ENCODE data around the gene ZBTB20. TPM values are rescaled to one million over a fixed set of nuclear protein-coding genes. Genes with fewer than 3 reads are reported as not detected.

Gene ZBTB20
- polyA plus RNA-seq, 3 donors = 1.3 to 3.2 (median 2.0) TPM

GRCh38 chr3:114460459-114460858, 686.6 kb downstream of the ZBTB20 start:
- no peak for TF ChIP-seq CTCF (IDR thresholded peaks at IDR 0.05)
- Histone ChIP-seq H3K27ac (ENCODE audit: low read depth in 1 of 2, low read length in 2 of 2) (no peak overlapping the region), H3K9me3 (replicated peaks in 1 of 2; ENCODE audit: control insufficient read depth in 1 of 2, insufficient read depth in 1 of 2, low read length in 2 of 2) (no peaks in the 10 kb centered on the region), H3K4me1 (ENCODE audit: control insufficient read depth in 1 of 2, insufficient read depth in 2 of 2, low read length in 2 of 2) (no peaks in the 10 kb centered on the region), H3K4me3 (replicated peaks in 1 of 3; ENCODE audit: low read depth in 2 of 3, low read length in 3 of 3) (no peak overlapping the region), H2AFZ (ENCODE audit: insufficient read depth, low read depth, low read length, poor library complexity, severe bottlenecking) (no peak overlapping the region), H3K27me3 (ENCODE audit: control insufficient read depth in 2 of 2, insufficient read depth in 2 of 2, low read length in 2 of 2) (no peaks in the 10 kb centered on the region), H3K79me2 (ENCODE audit: insufficient read depth, low read length) (no peaks in the 10 kb centered on the region), H3K9ac (ENCODE audit: insufficient read depth, low read length, poor library complexity, severe bottlenecking) (no peak overlapping the region), H3K36me3 (replicated peaks in 1 of 2; ENCODE audit: control insufficient read depth in 1 of 2, insufficient read depth in 2 of 2, low read length in 2 of 2) (no peaks in the 10 kb centered on the region), H3K4me2 (replicated peaks; ENCODE audit: extremely low read depth, low read length, poor library complexity, severe bottlenecking) (no peak overlapping the region), H4K20me1 (ENCODE audit: insufficient read depth, low read length) (no peaks in the 10 kb centered on the region)
- peaks cover 0 to 1% (median 0%) of the 10 kb centered on the region in 7 donors for H3K9me3 Mint-ChIP-seq
- H3K27ac Mint-ChIP-seq = no peak overlapping the region
- no peak overlapping the region for H3K4me3 Mint-ChIP-seq
- no CpG with 5 or more reads among the region's 1 CpG for WGBS (ENCODE audit: insufficient coverage)
- no peaks in the 10 kb centered on the region for H3K4me1 Mint-ChIP-seq
- intact Hi-C loops (cut with micrococcal nuclease) = no loop called here
- no peaks in the 10 kb centered on the region for H3K36me3 Mint-ChIP-seq
- H3K27me3 Mint-ChIP-seq (ENCODE audit: low read depth in 3 of 3) = peaks cover 0 to under 1% (median 0%) of the 10 kb centered on the region in 3 donors
- no peak for DNase-seq

DNA sequence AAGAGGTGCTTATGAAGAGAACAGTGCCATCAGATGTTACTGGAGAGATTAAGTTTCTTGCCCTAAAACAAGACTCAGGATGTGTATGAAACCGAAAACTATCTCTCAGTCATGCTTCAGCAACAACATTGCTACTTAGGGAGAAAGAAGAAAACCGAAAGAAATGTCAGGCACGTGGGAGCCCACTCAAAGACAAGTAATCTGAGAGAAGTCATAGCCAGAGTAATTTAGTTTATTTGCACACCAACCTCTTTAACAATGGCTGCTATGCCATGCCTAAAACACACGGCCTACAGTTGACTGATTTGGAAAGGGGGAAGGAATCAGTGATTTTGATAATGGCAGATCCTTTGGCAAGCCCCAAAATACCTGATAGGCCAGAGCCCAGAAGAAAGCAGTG, 690.3 kb downstream of the ZBTB20 start:
- H3K4me3 Mint-ChIP-seq = no peak overlapping the region
- no CpG with 5 or more reads among the region's 4 CpGs for WGBS (ENCODE audit: insufficient coverage)
- peaks cover 10 to 12% of the 10 kb centered on the region in 2 donors for H3K4me1 ChIP-seq (ENCODE audit: control insufficient read depth in 1 of 2, insufficient read depth in 2 of 2, low read length in 2 of 2)
- H2AFZ ChIP-seq (ENCODE audit: insufficient read depth, low read depth, low read length, poor library complexity, severe bottlenecking) = no peak overlapping the region
- intact Hi-C loops (cut with micrococcal nuclease) = no loop called here
- H3K27ac ChIP-seq (ENCODE audit: low read depth in 1 of 2, low read length in 2 of 2) = no peak overlapping the region
- no peaks in the 10 kb centered on the region for H3K9me3 ChIP-seq (replicated peaks in 1 of 2; ENCODE audit: control insufficient read depth in 1 of 2, insufficient read depth in 1 of 2, low read length in 2 of 2)
- H3K4me3 ChIP-seq (replicated peaks in 1 of 3; ENCODE audit: low read depth in 2 of 3, low read length in 3 of 3) = no peak overlapping the region
- H3K27ac Mint-ChIP-seq = no peak overlapping the region
- H3K9ac ChIP-seq (ENCODE audit: insufficient read depth, low read length, poor library complexity, severe bottlenecking) = no peak overlapping the region
- TF ChIP-seq CTCF (IDR thresholded peaks at IDR 0.05) = no peak
- H3K4me1 Mint-ChIP-seq = no peaks in the 10 kb centered on the region
- no peaks in the 10 kb centered on the region for H3K27me3 Mint-ChIP-seq (ENCODE audit: low read depth in 3 of 3)
- no peaks in the 10 kb centered on the region for H3K36me3 Mint-ChIP-seq
- H3K9me3 Mint-ChIP-seq = no peaks in the 10 kb centered on the region
- no peak overlapping the region for H3K4me2 ChIP-seq (replicated peaks; ENCODE audit: extremely low read depth, low read length, poor library complexity, severe bottlenecking)
- no peaks in the 10 kb centered on the region for H3K36me3 ChIP-seq (replicated peaks in 1 of 2; ENCODE audit: control insufficient read depth in 1 of 2, insufficient read depth in 2 of 2, low read length in 2 of 2)
- peaks cover 0 to 2% of the 10 kb centered on the region in 2 donors for H3K27me3 ChIP-seq (ENCODE audit: control insufficient read depth in 2 of 2, insufficient read depth in 2 of 2, low read length in 2 of 2)
- H3K79me2 ChIP-seq (ENCODE audit: insufficient read depth, low read length) = no peaks in the 10 kb centered on the region
- DNase-seq = no peak
- no peaks in the 10 kb centered on the region for H4K20me1 ChIP-seq (ENCODE audit: insufficient read depth, low read length)

Data from CD14-positive monocyte (primary cell).